Stimulated activated CD4-positive, alpha-beta T cell treated with anti-CD3 and anti-CD28 coated beads, Interleukin-1b, Interleukin-23, amount 100 ng/mL, for 24 hours (primary cell): ENCODE measurements around the gene NRF1.
A peak's percentile ranks its signal among the peaks of the same experiment; 100 is the strongest.
"Not testable (repeated sequence)": the region's sequence is repeated elsewhere in the genome, so short reads cannot be mapped to it uniquely, and the experiment has no call there.

ENCODE experiments used
- DNase-seq, 4 experiments: peaks; one replicate each; pipeline ENCODE4 v3.0.0-alpha.2; 2020; ENCODE audit warnings: low read depth in 4 of 4, low spot score in 1 of 4

Gene NRF1

GRCh38 chr7:129780257-129780973 lies 168.9 kb downstream of the NRF1 start:
- peak; percentile 31 to 79 (median 62) for DNase-seq

DNA sequence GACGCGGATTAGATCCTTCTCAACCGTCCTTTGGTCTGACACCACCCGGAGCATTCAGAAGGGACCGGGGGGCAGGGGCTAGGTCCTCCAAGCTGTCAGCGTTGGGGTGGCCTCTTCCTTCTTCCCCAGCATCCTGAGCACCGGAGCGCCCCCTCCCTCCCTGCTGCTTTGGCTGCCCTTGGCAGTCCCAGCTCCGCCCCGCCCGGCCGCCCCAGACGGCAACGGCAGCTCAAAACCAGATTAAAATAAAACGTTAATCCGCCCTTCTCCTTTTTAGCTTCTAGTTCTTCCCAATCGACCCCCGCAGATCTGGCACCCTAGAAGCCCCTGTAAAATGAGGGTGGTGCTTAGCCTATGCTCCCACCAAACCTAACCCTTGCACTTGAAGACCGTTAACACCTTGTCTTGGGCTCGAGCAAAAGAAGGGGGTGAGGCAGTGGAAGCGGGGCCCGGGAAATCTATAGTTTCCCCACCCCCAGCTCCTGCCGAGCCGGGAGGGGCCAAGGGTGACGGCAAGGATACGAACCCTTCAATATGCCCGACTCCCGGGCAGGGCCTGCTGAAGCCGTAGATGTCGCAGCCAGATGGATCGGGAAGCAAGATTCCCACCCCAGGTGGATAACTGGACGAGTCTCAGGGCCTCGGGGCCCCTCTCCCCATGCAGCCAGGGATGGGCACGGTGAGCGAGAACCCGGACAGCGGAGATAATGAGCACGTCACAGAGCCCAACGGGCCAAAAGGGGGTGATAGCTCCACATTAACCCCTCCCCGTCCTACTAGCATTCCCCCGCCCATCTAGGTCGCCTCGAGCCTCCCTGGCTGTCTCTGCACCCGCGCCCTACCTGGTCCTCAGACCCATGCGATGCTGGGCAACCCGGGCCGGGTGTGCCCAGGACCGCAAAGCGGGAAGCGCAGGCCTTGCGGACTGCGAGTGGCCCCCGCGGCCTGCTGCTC lies 169.7 kb downstream of the NRF1 start:
- no peak for DNase-seq

DNA sequence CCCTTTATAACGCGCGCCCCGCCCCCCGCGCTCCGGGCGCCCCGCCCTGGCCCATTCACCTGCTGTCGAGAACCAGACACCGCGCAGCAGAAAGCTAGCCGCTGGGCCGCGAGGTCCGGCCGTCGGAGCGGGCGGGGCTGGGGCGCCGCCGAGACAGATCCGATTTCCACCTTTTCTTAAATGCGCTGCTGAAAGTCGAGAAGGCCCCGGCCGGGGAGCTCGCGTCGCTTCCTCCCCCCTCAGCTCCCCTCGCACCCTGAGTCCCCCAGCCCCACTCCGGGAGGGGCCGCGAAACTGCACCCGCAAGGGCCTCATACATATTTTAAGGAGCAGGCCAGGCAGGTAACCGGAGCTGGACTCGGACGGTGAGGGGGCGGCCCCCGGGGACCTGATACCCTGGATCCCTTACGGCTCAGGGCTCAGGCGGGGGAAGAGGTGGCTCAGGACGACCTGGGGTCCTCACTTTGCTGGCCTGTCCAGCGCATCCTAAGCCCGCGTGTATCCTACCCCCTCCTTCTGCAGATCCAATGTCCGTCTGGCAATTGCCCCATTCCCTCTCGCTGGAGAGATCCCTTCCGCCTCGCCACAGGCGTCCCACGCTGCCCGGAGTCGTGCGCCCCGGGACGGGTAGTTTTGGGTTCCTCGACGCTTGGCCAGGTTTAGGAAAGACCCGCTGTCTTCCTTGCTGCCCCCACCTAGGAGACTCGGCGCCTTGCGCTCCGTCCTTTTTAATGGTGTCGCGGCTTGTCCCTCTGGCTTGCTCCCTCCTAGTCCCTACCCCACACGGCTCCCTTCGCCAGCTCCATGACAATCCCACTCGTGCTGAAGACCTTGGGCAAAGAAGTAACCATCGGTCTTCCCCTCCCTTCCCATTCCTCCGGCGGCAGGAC lies 170.7 kb downstream of the NRF1 start:
- DNase-seq, result no peak

- no peak for DNase-seq
These were observed 171.5 kb downstream of the NRF1 start for GRCh38 chr7:129782818-129783583.

GRCh38 chr7:129783584-129783919 lies 172.0 kb downstream of the NRF1 start:
- no peak for DNase-seq

GRCh38 chr7:129784437-129784782 lies 172.9 kb downstream of the NRF1 start:
- no peak for DNase-seq

- no peak for DNase-seq
These were observed 173.5 kb downstream of the NRF1 start for GRCh38 chr7:129784783-129785684.

DNA sequence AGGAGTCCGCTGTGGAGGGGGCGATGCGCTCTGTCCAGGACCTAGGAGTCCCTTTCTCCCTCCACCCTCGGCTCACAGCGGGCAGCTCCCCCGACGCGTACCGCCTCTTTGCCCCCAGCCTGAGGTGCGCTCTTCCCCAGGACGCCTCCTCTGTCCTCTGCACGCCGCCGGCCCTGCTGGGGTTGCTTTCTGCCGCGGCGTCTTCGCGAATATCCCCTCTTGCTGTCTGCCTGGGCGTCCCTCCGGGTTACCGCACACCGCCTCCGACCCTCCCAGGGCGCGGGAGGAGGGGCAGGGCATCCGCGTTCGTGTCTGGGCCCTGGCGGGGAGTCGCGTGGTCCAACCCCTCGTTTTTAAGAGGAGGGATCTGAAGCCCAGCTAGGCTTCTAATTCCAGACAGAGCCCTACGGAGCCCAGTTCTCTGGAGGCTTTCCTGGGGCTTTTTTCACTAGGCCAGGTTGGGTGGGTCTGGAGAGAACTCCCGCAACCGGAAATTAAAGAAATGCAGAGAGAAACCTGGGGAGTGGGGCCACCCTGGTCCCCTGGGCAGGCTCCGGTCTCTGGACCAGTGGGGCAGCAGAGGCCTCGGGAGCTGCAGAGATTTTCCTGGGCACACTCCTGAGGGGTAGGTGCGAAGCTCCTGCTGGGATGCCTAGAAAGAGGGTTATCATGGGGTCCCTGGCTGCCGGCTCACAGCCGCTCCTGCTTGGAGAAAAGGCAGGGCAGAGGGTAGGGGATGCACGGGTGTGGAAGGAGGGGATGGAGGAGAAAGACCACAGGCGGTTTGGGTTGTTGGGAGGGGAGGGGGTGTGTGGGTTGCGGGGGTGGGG lies 174.4 kb downstream of the NRF1 start:
- no peak for DNase-seq

DNA sequence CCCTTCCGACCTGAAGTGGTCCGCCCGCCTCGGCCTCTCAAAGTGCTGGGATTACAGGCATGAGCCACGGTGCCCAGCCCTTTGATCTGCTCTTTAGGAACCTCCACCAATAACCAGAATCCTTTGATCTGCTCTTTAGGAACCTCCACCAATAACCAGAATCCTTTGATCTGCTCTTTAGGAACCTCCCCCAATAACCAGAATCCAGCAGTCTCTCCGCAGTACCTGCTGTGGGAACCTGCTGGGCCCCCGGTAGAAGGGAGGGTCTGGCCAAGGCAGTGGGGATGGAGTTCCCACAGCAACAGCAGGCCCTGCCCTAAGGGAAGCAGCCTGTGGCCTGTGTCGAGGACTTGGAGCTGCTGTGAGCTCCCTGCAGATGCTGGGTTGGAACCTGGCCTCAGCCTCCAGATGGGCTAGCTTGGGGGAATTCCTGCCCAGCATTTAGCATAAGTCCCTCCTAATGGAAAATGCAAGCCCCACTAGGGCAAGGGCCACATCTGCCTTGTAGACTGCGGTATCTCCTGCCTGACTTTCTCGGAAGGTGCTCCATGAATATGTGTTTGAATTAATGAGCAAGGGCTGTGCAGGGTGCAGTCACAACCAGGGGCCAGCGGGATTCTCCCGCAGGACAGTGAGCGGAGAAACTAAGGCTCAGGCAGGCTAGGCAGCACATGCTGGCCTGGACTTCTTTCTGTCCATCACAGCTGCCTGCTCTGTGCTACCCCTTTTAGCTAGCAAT lies 175.5 kb downstream of the NRF1 start:
- DNase-seq, result no peak

GRCh38 chr7:129789000-129789399 lies 177.5 kb downstream of the NRF1 start:
- no peak for DNase-seq

GRCh38 chr7:129789652-129790051 lies 178.1 kb downstream of the NRF1 start:
- DNase-seq, result no peak

GRCh38 chr7:129790136-129790535 lies 178.6 kb downstream of the NRF1 start:
- DNase-seq, result no peak

DNA sequence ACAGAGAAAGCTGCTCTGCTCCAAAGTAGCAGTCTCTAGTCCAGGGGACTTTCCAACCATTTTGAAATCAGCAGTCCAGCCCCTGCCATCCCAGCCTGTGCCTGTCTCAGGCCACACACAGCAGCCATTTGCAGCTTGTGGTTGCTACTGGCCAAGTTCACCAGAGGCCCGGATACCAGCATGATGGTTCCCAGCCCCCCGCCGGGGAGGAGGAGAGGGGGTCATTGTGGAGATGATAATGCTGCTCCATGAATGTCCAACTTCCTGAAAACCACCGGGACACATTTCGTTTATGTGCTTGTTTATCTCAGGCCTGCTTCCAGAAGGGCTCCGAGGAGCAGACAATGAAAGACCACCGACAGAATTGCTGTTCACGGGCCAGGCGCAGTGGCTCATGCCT lies 181.2 kb downstream of the NRF1 start:
- no peak for DNase-seq

DNA sequence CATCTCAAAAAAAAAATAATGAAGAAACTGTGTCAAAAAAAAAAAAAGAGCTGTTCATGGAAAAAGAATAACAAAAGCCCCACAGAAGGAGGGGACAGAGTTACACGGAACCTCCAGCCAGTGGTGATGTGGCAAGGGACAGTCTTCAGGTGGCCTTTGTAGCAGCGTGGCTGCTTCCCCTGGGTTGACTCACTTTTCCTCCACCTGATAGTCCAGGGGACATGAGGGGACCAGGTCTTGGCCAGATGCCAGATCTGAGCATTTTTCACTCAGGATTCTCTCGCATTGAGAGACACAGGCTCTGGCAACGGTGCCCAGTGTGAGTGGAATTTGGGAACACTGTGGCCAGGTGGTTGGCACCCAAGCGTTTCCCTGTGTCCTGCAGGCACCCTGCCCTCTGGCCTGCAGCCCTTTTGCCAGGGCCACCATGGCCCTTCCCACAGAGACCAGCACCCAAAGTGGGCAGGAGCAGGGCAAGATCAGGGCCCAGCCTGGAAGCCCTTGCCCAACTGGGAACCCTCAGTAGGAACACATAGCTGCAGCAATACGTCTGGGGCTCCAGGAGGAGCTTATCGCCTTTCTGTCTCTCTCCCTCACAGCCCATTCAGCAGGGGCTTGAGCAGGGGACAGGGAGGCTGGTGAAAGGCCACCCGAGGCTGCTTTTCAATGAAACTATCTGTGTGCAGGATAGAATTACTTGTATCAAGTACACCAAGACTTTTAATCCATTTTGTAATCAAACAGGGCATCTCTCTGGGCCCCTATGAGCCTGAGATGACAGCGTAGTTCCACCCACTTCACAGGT lies 182.2 kb downstream of the NRF1 start:
- no peak for DNase-seq

DNA sequence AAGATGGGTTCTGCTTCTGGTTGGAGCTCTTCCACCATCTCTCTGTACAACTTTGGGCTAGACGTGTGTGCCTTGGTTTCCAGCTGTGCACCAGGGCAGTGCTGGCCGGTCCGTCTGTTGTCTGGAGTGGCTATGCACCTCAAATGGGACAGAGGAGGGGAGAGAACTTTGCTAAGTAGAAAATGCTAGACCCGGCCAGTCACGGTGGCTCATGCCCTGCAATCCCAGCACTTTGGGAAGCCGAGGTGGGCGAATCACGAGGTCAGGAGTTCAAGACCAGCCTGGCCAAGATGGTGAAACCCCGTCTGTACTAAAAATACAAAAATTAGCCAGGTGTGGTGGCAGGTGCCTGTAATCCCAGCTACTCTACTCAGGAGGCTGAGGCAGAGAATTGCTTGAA lies 182.9 kb downstream of the NRF1 start:
- DNase-seq, result not testable (repeated sequence)

DNA sequence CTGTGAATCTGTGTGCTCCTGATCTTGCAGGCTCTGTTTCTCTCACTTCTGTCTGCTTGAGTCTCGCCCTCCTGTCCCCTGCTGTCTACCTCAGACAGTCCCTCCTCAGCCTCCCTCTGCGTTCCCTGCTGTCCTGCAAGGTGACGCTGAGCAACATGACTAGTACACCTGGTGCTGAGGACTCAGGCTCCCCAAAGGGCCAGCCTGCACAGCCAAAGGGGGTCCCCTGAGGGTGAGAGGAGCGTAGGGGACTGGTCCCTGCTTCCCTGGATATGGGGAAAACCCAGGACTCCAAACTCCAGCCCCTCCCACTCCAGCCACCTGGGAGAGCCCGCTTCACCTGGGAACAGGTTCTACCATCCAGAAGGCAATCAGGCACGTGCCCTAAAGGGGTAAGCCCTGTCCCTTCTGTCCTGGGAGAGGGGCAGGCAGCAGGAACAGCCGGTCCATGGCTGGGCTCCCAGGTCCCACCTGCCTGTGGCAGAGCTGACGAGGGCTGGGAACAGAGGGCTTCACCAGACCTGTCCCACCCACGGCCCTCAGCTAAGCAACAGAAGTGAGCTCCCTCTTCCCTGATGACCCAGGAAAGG lies 184.8 kb downstream of the NRF1 start:
- DNase-seq, result no peak

DNA sequence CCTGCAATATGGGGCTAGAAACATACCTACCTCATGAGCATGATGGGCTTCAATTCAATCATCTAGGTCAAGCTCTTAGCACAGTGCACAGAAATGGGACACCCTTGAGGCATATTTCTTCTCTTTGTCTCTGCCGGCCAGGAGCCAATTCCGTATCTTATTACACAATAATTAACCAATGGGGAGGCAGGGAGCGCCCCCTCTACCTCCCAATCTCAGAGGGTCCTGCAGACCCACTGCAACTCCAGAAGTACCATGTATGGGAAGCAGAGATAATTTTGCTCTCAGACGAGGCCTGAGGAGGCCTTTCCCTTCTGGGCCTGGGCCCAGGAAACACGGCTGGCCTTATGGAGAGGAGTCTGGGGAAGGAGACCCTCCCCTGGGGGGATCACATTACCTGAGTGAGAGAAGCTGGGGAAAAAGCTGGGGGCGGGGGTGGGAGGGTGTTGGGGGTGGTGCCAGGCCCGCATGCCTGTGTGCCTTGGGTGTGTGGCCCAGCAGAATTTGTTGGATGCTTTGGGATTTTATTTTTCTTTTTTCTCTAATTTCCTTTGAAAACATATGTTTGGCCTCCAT lies 185.8 kb downstream of the NRF1 start:
- DNase-seq, result no peak
